ENCODE results near the gene GPX2. TPM values are rescaled to one million over a fixed set of nuclear protein-coding genes. Genes with fewer than 3 reads are reported as not detected.

Gene GPX2
- total and polyA plus RNA-seq, 2 donors = 1.5 to 20.3 TPM

GRCh38 chr14:64937821-64938193 is 4.7 kb downstream of the GPX2 start:
- peaks cover 0 to 7% of the 10 kb centered on the region in 2 donors for H3K4me1 ChIP-seq (ENCODE audit: control insufficient read depth in 2 of 2, insufficient read depth in 2 of 2, low read length in 2 of 2)
- no peak overlapping the region for H3K4me3 ChIP-seq (ENCODE audit: low read length in 2 of 2)
- H3K36me3 ChIP-seq (ENCODE audit: control insufficient read depth in 2 of 2, insufficient read depth in 2 of 2, low read length in 1 of 2) = peaks cover 44 to 48% of the 10 kb centered on the region in 2 donors

DNA sequence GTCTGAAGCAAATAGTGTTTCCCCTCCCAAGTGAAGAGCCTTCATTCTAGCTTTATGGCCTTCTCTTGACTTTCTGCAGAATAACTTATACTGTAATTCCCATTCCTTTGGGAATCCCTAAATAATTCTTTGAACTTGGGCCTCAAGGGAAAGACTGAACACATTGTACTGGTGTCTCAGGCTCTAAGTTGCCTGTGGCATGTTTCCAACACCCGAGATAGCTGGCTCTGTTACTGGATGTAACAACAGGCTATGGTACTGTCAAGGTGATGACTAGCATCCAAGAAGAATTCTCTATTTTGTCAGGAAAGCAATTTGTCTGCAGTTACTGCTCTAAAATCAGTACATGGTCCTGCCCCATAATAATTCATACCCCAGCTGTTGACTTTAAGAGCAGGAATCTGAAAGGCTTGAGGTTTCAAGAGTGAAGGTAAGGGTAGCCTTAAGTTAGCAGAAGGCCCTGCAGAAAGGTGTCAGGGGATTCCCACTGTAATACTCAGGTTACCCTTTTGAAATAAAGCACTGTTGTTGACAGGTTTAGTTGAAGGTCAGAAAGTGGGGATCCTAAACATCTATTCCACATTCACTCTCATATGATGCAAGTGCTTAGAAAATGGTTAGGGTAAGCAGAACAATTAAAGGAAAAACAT is 5.2 kb downstream of the GPX2 start:
- 92% methylated on average over 1 of the region's 1 CpG for WGBS
- H3K9me3 ChIP-seq (ENCODE audit: control insufficient read depth in 2 of 2, insufficient read depth in 1 of 2, low read length in 1 of 2) = no peaks in the 10 kb centered on the region
- no peak overlapping the region for H3K4me3 ChIP-seq (ENCODE audit: low read length in 2 of 2)
- DNase-seq (ENCODE audit: low read depth in 6 of 9, low spot score in 9 of 9) = no peak
- no peaks in the 10 kb centered on the region for H3K27me3 ChIP-seq (ENCODE audit: control insufficient read depth in 2 of 2, insufficient read depth in 1 of 2, low read length in 1 of 2)
- peak overlapping the region in 1 of 2 donors; percentile 38 for H3K27ac ChIP-seq (ENCODE audit: low read depth in 1 of 2, low read length in 1 of 2)
- H3K4me1 ChIP-seq (ENCODE audit: control insufficient read depth in 2 of 2, insufficient read depth in 2 of 2, low read length in 2 of 2) = peaks cover 0 to 7% of the 10 kb centered on the region in 2 donors
- peaks cover 42 to 53% of the 10 kb centered on the region in 2 donors for H3K36me3 ChIP-seq (ENCODE audit: control insufficient read depth in 2 of 2, insufficient read depth in 2 of 2, low read length in 1 of 2)

More at GRCh38 chr14:64937821-64938193, 4.7 kb downstream of the GPX2 start:
- DNase-seq (ENCODE audit: low read depth in 6 of 9, low spot score in 9 of 9) = no peak
- Histone ChIP-seq H3K27ac (ENCODE audit: low read depth in 1 of 2, low read length in 1 of 2) (no peak overlapping the region), H3K27me3 (ENCODE audit: control insufficient read depth in 2 of 2, insufficient read depth in 1 of 2, low read length in 1 of 2) (no peaks in the 10 kb centered on the region), H3K9me3 (ENCODE audit: control insufficient read depth in 2 of 2, insufficient read depth in 1 of 2, low read length in 1 of 2) (no peaks in the 10 kb centered on the region)
- WGBS = 91% methylated on average over 1 of the region's 1 CpG

DNA sequence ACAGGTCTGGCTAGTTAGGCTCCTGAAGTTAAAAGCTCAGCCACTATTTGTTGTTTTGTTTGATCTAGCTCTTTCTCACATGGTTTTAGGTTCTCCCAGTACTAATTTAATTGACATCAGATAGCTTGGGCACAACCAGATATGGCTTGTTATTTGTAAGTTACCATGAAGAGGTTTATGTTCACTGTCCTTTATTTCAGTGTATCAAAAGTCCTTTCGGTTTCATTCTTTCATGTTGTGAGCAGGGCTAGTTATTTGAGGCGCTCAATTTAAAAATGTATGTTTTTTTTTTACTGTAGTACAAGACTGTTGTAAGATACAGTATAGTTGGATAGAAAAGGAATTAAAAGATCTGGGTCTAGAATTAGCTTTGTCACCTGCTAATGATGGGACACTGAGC is 7.0 kb downstream of the GPX2 start:
- peaks cover 0 to 7% of the 10 kb centered on the region in 2 donors for H3K4me1 ChIP-seq (ENCODE audit: control insufficient read depth in 2 of 2, insufficient read depth in 2 of 2, low read length in 2 of 2)
- H3K9me3 ChIP-seq (ENCODE audit: control insufficient read depth in 2 of 2, insufficient read depth in 1 of 2, low read length in 1 of 2) = no peaks in the 10 kb centered on the region
- DNase-seq (ENCODE audit: low read depth in 6 of 9, low spot score in 9 of 9) = no peak

DNA sequence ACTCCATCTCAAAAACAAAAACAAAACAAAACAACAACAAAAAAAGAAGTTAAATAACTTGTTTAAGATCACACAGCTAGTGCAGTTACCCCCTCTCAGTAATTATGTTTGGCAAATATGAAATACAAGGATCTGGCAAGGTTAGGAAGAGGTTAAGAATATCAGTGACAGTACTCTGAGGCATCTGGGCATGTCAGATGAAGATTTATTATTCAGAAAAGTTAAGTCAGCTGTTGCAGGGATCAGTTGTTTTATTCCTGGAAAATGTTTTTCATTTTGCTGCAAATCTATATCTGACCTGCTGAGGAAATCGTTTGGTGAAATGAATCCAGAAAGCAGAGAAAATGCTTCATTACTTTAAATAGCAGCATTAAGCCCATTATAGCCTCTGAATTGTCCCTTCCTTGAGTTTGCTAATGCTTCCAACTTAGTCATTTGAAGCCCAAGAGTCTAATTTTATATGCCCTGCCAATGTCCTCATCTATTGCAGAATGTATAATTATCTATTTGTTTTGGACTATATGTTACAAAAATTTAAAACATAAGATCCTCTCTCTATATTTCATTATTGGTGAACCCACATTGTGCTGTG is 8.1 kb downstream of the GPX2 start:
- no peak overlapping the region for H3K4me3 ChIP-seq (ENCODE audit: low read length in 2 of 2)
- H3K27me3 ChIP-seq (ENCODE audit: control insufficient read depth in 2 of 2, insufficient read depth in 1 of 2, low read length in 1 of 2) = no peaks in the 10 kb centered on the region
- no peak for DNase-seq (ENCODE audit: low read depth in 6 of 9, low spot score in 9 of 9)
- peaks cover 29 to 68% of the 10 kb centered on the region in 2 donors for H3K36me3 ChIP-seq (ENCODE audit: control insufficient read depth in 2 of 2, insufficient read depth in 2 of 2, low read length in 1 of 2)
- no peaks in the 10 kb centered on the region for H3K9me3 ChIP-seq (ENCODE audit: control insufficient read depth in 2 of 2, insufficient read depth in 1 of 2, low read length in 1 of 2)
- no peak overlapping the region for H3K27ac ChIP-seq (ENCODE audit: low read depth in 1 of 2, low read length in 1 of 2)
- peaks cover 5 to 14% of the 10 kb centered on the region in 2 donors for H3K4me1 ChIP-seq (ENCODE audit: control insufficient read depth in 2 of 2, insufficient read depth in 2 of 2, low read length in 2 of 2)
- 91% methylated on average over 1 of the region's 1 CpG for WGBS

More for the DNA sequence above, 7.0 kb downstream of the GPX2 start:
- Histone ChIP-seq H3K27ac (ENCODE audit: low read depth in 1 of 2, low read length in 1 of 2) (no peak overlapping the region), H3K27me3 (ENCODE audit: control insufficient read depth in 2 of 2, insufficient read depth in 1 of 2, low read length in 1 of 2) (no peaks in the 10 kb centered on the region), H3K4me3 (ENCODE audit: low read length in 2 of 2) (no peak overlapping the region), H3K36me3 (ENCODE audit: control insufficient read depth in 2 of 2, insufficient read depth in 2 of 2, low read length in 1 of 2) (peaks cover 33 to 65% of the 10 kb centered on the region in 2 donors)
- WGBS = 83% methylated on average over 2 of the region's 2 CpGs

DNA sequence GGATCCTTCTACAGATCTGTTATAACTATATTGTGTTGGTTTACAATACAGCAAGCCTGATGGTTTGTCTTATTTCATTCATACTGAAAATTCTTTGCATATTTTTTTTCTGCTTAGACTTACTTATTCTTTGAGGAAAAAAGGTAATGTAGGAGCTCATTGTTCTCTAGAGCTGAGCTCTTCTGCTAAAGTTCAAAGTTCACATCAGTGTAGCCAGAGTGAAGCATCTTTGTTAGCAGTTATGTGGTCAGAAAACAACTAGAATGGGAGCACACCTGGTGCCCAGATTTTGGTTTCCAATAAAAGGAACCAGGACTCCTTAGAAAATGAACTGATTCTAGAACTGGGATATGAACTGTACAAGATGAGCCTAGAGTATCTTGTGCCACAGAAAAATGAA is 10.3 kb downstream of the GPX2 start:
- Histone ChIP-seq H3K36me3 (ENCODE audit: control insufficient read depth in 2 of 2, insufficient read depth in 2 of 2, low read length in 1 of 2) (peaks cover 27 to 70% of the 10 kb centered on the region in 2 donors), H3K9me3 (ENCODE audit: control insufficient read depth in 2 of 2, insufficient read depth in 1 of 2, low read length in 1 of 2) (no peaks in the 10 kb centered on the region), H3K27me3 (ENCODE audit: control insufficient read depth in 2 of 2, insufficient read depth in 1 of 2, low read length in 1 of 2) (no peaks in the 10 kb centered on the region), H3K4me1 (ENCODE audit: control insufficient read depth in 2 of 2, insufficient read depth in 2 of 2, low read length in 2 of 2) (peaks cover 16 to 23% of the 10 kb centered on the region in 2 donors), H3K4me3 (ENCODE audit: low read length in 2 of 2) (no peak overlapping the region), H3K27ac (ENCODE audit: low read depth in 1 of 2, low read length in 1 of 2) (no peak overlapping the region)
- no peak for DNase-seq (ENCODE audit: low read depth in 6 of 9, low spot score in 9 of 9)

- DNase-seq (ENCODE audit: low read depth in 6 of 9, low spot score in 9 of 9) = no peak
- H3K27me3 ChIP-seq (ENCODE audit: control insufficient read depth in 2 of 2, insufficient read depth in 1 of 2, low read length in 1 of 2) = no peaks in the 10 kb centered on the region
- H3K4me3 ChIP-seq (ENCODE audit: low read length in 2 of 2) = no peak overlapping the region
- H3K27ac ChIP-seq (ENCODE audit: low read depth in 1 of 2, low read length in 1 of 2) = no peak overlapping the region
- H3K9me3 ChIP-seq (ENCODE audit: control insufficient read depth in 2 of 2, insufficient read depth in 1 of 2, low read length in 1 of 2) = no peaks in the 10 kb centered on the region
- H3K4me1 ChIP-seq (ENCODE audit: control insufficient read depth in 2 of 2, insufficient read depth in 2 of 2, low read length in 2 of 2) = peaks cover 16 to 20% of the 10 kb centered on the region in 2 donors
- H3K36me3 ChIP-seq (ENCODE audit: control insufficient read depth in 2 of 2, insufficient read depth in 2 of 2, low read length in 1 of 2) = peaks cover 32 to 76% of the 10 kb centered on the region in 2 donors
- WGBS = 98% methylated on average over 2 of the region's 2 CpGs
Observed at GRCh38 chr14:64931123-64931522, 11.4 kb downstream of the GPX2 start.

GRCh38 chr14:64930085-64930843 is 12.3 kb downstream of the GPX2 start:
- Histone ChIP-seq H3K36me3 (ENCODE audit: control insufficient read depth in 2 of 2, insufficient read depth in 2 of 2, low read length in 1 of 2) (peaks cover 35 to 77% of the 10 kb centered on the region in 2 donors), H3K4me3 (ENCODE audit: low read length in 2 of 2) (no peak overlapping the region), H3K27ac (ENCODE audit: low read depth in 1 of 2, low read length in 1 of 2) (peak overlapping the region; percentile 70 to 95), H3K4me1 (ENCODE audit: control insufficient read depth in 2 of 2, insufficient read depth in 2 of 2, low read length in 2 of 2) (peaks cover 16 to 20% of the 10 kb centered on the region in 2 donors), H3K9me3 (ENCODE audit: control insufficient read depth in 2 of 2, insufficient read depth in 1 of 2, low read length in 1 of 2) (no peaks in the 10 kb centered on the region), H3K27me3 (ENCODE audit: control insufficient read depth in 2 of 2, insufficient read depth in 1 of 2, low read length in 1 of 2) (no peaks in the 10 kb centered on the region)
- no peak for DNase-seq (ENCODE audit: low read depth in 6 of 9, low spot score in 9 of 9)
- 98% methylated on average over 3 of the region's 3 CpGs for WGBS

DNA sequence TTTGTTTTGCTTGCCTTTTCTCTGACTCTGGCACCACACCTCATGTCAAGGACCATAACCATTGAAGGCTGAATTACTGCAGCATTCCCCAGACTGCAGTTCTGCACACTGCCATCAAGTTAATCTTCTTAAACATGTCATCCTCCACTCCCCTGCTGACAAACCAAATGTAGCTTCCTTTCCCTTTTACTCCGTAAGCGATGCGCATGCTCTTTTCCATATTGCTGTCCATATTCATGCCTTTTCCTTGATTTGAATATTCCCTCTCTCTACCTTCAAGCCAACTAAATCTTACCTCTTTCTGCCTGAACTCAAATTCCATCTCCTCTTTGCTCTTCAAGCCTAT is 13.6 kb downstream of the GPX2 start:
- DNase-seq (ENCODE audit: low read depth in 6 of 9, low spot score in 9 of 9) = no peak
- no peaks in the 10 kb centered on the region for H3K27me3 ChIP-seq (ENCODE audit: control insufficient read depth in 2 of 2, insufficient read depth in 1 of 2, low read length in 1 of 2)
- no peaks in the 10 kb centered on the region for H3K9me3 ChIP-seq (ENCODE audit: control insufficient read depth in 2 of 2, insufficient read depth in 1 of 2, low read length in 1 of 2)
- peaks cover 16 to 20% of the 10 kb centered on the region in 2 donors for H3K4me1 ChIP-seq (ENCODE audit: control insufficient read depth in 2 of 2, insufficient read depth in 2 of 2, low read length in 2 of 2)
- H3K27ac ChIP-seq (ENCODE audit: low read depth in 1 of 2, low read length in 1 of 2) = peak overlapping the region; percentile 94 to 95
- 86% methylated on average over 3 of the region's 3 CpGs for WGBS
- H3K4me3 ChIP-seq (ENCODE audit: low read length in 2 of 2) = peak overlapping the region in 1 of 2 donors; percentile 9
- H3K36me3 ChIP-seq (ENCODE audit: control insufficient read depth in 2 of 2, insufficient read depth in 2 of 2, low read length in 1 of 2) = peaks cover 37 to 78% of the 10 kb centered on the region in 2 donors

All from thymus (tissue), 11 donors.